Smooth muscle cell (in vitro differentiated cells): Measurements from ENCODE around the gene LRIG1. TPM values are rescaled to one million over a fixed set of nuclear protein-coding genes. Genes with fewer than 3 reads are reported as not detected.
A peak's percentile ranks its signal among the peaks of the same experiment; 100 is the strongest.

ENCODE experiments used
- DNase-seq: peaks from one replicate; lab custom pipeline; 2025; ENCODE audit not compliant: unreplicated experiment; lab: John Stamatoyannopoulos, UW
- H2AFZ ChIP-seq: fragments of 200-600 bp; sonication (generic); 2 replicates; pipeline ENCODE4 v1.6.0; 2016; ENCODE audit warnings: antibody characterized with exemption, low read depth, mild to moderate bottlenecking
- H3F3A ChIP-seq: fragments of 200-600 bp; sonication (generic); 2 replicates; pipeline ENCODE4 v1.6.0; 2017; ENCODE audit warnings: antibody characterized with exemption, low read depth
- H3K27ac ChIP-seq: fragments of 200-600 bp; sonication (generic); 2 replicates; pipeline ENCODE4 v1.5.1; 2016; ENCODE audit warnings: low read depth, mild to moderate bottlenecking
- H3K27me3 ChIP-seq: fragments of 200-600 bp; sonication (generic); 2 replicates; pipeline ENCODE4 v1.6.1; 2016; ENCODE audit warnings: low read depth, mild to moderate bottlenecking
- H3K36me3 ChIP-seq: fragments of 200-600 bp; sonication (generic); 2 replicates; pipeline ENCODE4 v1.5.1; 2016; ENCODE audit warnings: low read depth
- H3K4me1 ChIP-seq: fragments of 200-600 bp; sonication (generic); 2 replicates; pipeline ENCODE4 v1.5.1; 2016; ENCODE audit warnings: low read depth
- H3K4me2 ChIP-seq: fragments of 200-600 bp; sonication (generic); 2 replicates; pipeline ENCODE4 v1.6.0; 2016; ENCODE audit warnings: mild to moderate bottlenecking
- H3K4me3 ChIP-seq: fragments of 200-600 bp; sonication (generic); 2 replicates; pipeline ENCODE4 v1.5.1; 2016; ENCODE audit warnings: mild to moderate bottlenecking
- H3K79me2 ChIP-seq: fragments of 200-600 bp; sonication (generic); 2 replicates; pipeline ENCODE4 v1.6.0; 2016; ENCODE audit warnings: low read depth, mild to moderate bottlenecking
- H3K9ac ChIP-seq: fragments of 200-600 bp; sonication (generic); 2 replicates; pipeline ENCODE4 v1.6.0; 2016; ENCODE audit warnings: low read depth
- H3K9me3 ChIP-seq: fragments of 200-600 bp; sonication (generic); replicated peaks from 2 replicates; pipeline ENCODE4 v1.5.1; 2016; ENCODE audit warnings: low read depth
- H4K20me1 ChIP-seq: fragments of 200-600 bp; sonication (generic); 2 replicates; pipeline ENCODE4 v1.6.0; 2016; ENCODE audit warnings: low read depth
- CTCF ChIP-seq: fragments of 200-600 bp; sonication (generic); IDR thresholded peaks from 2 replicates; pipeline ENCODE4 v1.5.1; 2017; ENCODE audit warnings: borderline replicate concordance, mild to moderate bottlenecking, antibody characterized with exemption; ENCODE audit not compliant: insufficient read depth, poor library complexity, severe bottlenecking
- WGBS: methylation state at CpG from one replicate; pipeline ENCODE4 v1.1.7; 2016; ENCODE audit warnings: low lambda C conversion rate; 5-methylcytosine and 5-hydroxymethylcytosine counted together
- polyA plus RNA-seq: library from polyadenylated mRNA; unstranded; fragments of >200 nt; fragmentation: Nextera tagmentation; extraction: Ambion mirVana; gene quantifications from 2 replicates; pipeline ENCODE4 v1.2.1, GENCODE V29; 2016
- total RNA-seq: library from RNA; depleted of rRNA; stranded (reverse); fragments of >200 nt; gene quantifications from 2 replicates; pipeline ENCODE4 v1.2.3, GENCODE V29; 2014

LRIG1 gene
- total and polyA plus RNA-seq, 2 experiments from 2014 or later: 26.5 to 31.3 TPM

GRCh38 chr3:66483409-66483906 is 17.4 kb downstream of the LRIG1 start:
- H3K4me2 ChIP-seq: peak overlapping the region; percentile 44
- WGBS: 51% methylated on average over 13 of the region's 13 CpGs

GRCh38 chr3:66483006-66483405 is 17.8 kb downstream of the LRIG1 start:
- no peak for DNase-seq
- Histone ChIP-seq H3K9me3 (no peaks in the 10 kb centered on the region), H3K9ac (peak overlapping the region; percentile 59), H3K36me3 (no peaks in the 10 kb centered on the region), H3K4me2 (peak overlapping the region; percentile 44), H3K27ac (peak overlapping the region; percentile 91), H4K20me1 (no peaks in the 10 kb centered on the region), H3K4me1 (peaks cover 86% of the 10 kb centered on the region), H3F3A (peaks cover 16% of the 10 kb centered on the region), H2AFZ (no peak overlapping the region), H3K4me3 (no peak overlapping the region), H3K79me2 (peaks cover 59% of the 10 kb centered on the region), H3K27me3 (no peaks in the 10 kb centered on the region)
- 68% methylated on average over 4 of the region's 4 CpGs for WGBS
- TF ChIP-seq CTCF: no peak

More at GRCh38 chr3:66483409-66483906, 17.4 kb downstream of the LRIG1 start:
- H3F3A ChIP-seq: peaks cover 16% of the 10 kb centered on the region
- H2AFZ ChIP-seq: no peak overlapping the region
- peak overlapping the region; percentile 59 for H3K9ac ChIP-seq
- no peak overlapping the region for H3K4me3 ChIP-seq
- H3K27ac ChIP-seq: peak overlapping the region; percentile 91
- H3K79me2 ChIP-seq: peaks cover 58% of the 10 kb centered on the region
- no peak for TF ChIP-seq CTCF
- H3K4me1 ChIP-seq: peaks cover 86% of the 10 kb centered on the region
- H3K36me3 ChIP-seq: no peaks in the 10 kb centered on the region
- H4K20me1 ChIP-seq: no peaks in the 10 kb centered on the region
- no peak for DNase-seq
- H3K27me3 ChIP-seq: no peaks in the 10 kb centered on the region
- H3K9me3 ChIP-seq: no peaks in the 10 kb centered on the region

- Histone ChIP-seq H3K9ac (no peak overlapping the region), H3K4me3 (no peak overlapping the region), H3K27ac (peak overlapping the region; percentile 91), H3K36me3 (no peaks in the 10 kb centered on the region), H3F3A (peaks cover 16% of the 10 kb centered on the region), H3K4me2 (peak overlapping the region; percentile 44), H3K27me3 (no peaks in the 10 kb centered on the region), H3K9me3 (no peaks in the 10 kb centered on the region), H3K79me2 (peaks cover 63% of the 10 kb centered on the region), H4K20me1 (no peaks in the 10 kb centered on the region), H3K4me1 (peaks cover 84% of the 10 kb centered on the region), H2AFZ (no peak overlapping the region)
- WGBS: 73% methylated on average over 6 of the region's 6 CpGs
- no peak for TF ChIP-seq CTCF
- no peak for DNase-seq
Observed at GRCh38 chr3:66482018-66482404, 18.8 kb downstream of the LRIG1 start.
